SK-N-SH treated with all-trans-retinoic acid at 6 μM for 48 hours (cell line): Measurements from ENCODE around the gene SYTL4.

Experiments used
- ARNTL ChIP-seq: fragments of 450-650 bp; formaldehyde crosslinking; IDR thresholded peaks from 2 replicates; pipeline ENCODE4 v1.5.0; 2020; ENCODE audit warnings: low read depth, mild to moderate bottlenecking, moderate library complexity, borderline replicate concordance
- ESRRG ChIP-seq: fragments of 250-450 bp; sonication (Bioruptor Pico); IDR thresholded peaks from 2 replicates; pipeline ENCODE4 v1.6.1; 2021; ENCODE audit warnings: mild to moderate bottlenecking
- RARB ChIP-seq: fragments of 250-450 bp; sonication (Bioruptor Pico); IDR thresholded peaks from 2 replicates; pipeline ENCODE4 v1.8.0; 2021; ENCODE audit warnings: mild to moderate bottlenecking, moderate library complexity
- TOX ChIP-seq: fragments of 250-450 bp; sonication (Bioruptor Pico); IDR thresholded peaks from 2 replicates; pipeline ENCODE4 v1.8.0; 2021; ENCODE audit warnings: mild to moderate bottlenecking, moderate library complexity, borderline replicate concordance
- TSHZ2 ChIP-seq: fragments of 250-450 bp; sonication (Bioruptor Pico); IDR thresholded peaks from 2 replicates; pipeline ENCODE4 v1.5.0; 2020; ENCODE audit warnings: mild to moderate bottlenecking, moderate library complexity
- ZFP3 ChIP-seq: fragments of 250-450 bp; sonication (Bioruptor Pico); IDR thresholded peaks from 2 replicates; pipeline ENCODE4 v1.5.0; 2020; ENCODE audit warnings: mild to moderate bottlenecking, moderate library complexity
- ZNF70 ChIP-seq: fragments of 450-650 bp; formaldehyde crosslinking; IDR thresholded peaks from 2 replicates; pipeline ENCODE4 v1.5.0; 2020; ENCODE audit warnings: mild to moderate bottlenecking, moderate library complexity
- ZNF8 ChIP-seq: fragments of 450-650 bp; formaldehyde crosslinking; IDR thresholded peaks from 2 replicates; pipeline ENCODE4 v1.5.0; 2020; ENCODE audit warnings: mild to moderate bottlenecking, moderate library complexity
- TF ChIP-seq, protein P1 (sequence below): fragments of 250-450 bp; sonication (Bioruptor Pico); IDR thresholded peaks from 2 replicates; pipeline ENCODE4 v1.8.0; 2020; ENCODE audit warnings: mild to moderate bottlenecking, moderate library complexity, borderline replicate concordance

DNA sequence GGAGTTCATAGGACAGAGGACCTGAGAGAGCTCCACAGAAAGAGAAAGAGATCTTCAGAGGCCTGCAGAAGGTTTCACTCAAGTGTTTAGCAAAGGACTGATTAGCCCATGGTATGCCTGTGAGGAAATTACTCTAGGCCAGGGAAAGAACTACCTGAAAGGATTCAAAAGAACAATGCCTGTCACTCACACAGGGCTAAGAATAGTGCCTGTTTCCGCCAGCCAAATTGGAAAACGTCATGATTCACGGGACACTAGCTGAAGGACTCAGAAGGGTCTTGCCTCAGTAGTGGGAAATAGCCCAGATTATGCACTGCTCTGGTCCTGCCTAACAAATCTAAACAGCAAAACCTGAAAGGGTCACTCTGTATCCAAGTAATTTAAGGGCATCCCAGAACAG is 21.1 kb downstream of the SYTL4 start:
- TF ChIP-seq ARNTL (CRISPR knock-in tag) (no peak), RARB (CRISPR knock-in tag) (no peak), ESRRG (CRISPR knock-in tag) (no peak), TSHZ2 (CRISPR knock-in tag) (no peak), TOX (CRISPR knock-in tag) (no peak), ZFP3 (CRISPR knock-in tag) (no peak), ZNF8 (CRISPR knock-in tag) (no peak), ZNF70 (no peak)
- TF ChIP-seq, protein P1, sequence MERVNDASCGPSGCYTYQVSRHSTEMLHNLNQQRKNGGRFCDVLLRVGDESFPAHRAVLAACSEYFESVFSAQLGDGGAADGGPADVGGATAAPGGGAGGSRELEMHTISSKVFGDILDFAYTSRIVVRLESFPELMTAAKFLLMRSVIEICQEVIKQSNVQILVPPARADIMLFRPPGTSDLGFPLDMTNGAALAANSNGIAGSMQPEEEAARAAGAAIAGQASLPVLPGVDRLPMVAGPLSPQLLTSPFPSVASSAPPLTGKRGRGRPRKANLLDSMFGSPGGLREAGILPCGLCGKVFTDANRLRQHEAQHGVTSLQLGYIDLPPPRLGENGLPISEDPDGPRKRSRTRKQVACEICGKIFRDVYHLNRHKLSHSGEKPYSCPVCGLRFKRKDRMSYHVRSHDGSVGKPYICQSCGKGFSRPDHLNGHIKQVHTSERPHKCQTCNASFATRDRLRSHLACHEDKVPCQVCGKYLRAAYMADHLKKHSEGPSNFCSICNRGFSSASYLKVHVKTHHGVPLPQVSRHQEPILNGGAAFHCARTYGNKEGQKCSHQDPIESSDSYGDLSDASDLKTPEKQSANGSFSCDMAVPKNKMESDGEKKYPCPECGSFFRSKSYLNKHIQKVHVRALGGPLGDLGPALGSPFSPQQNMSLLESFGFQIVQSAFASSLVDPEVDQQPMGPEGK: no peak
